OCI-LY7 (cell line): ENCODE measurements around the gene TRABD2B. TPM values are rescaled to one million over a fixed set of nuclear protein-coding genes. Genes with fewer than 3 reads are reported as not detected.

ENCODE experiments used
- BruUV-seq: library from RNA; stranded (reverse); fragments of 400-500 nt; replicated peaks from 2 replicates; lab custom pipeline; 2021; lab: Mats Ljungman, UMichigan
- CTCF ChIA-PET: fragments of 300-600 bp; sonication (Branson Sonifier 250); formaldehyde crosslinking; loops from one replicate; lab custom pipeline; 2022; ENCODE audit warnings: antibody characterized with exemption; ENCODE audit not compliant: unreplicated experiment; lab: Charles Lee
- POLR2A ChIA-PET: fragments of 300-600 bp; sonication (Branson Sonifier 250); formaldehyde crosslinking; loops from one replicate; lab custom pipeline; 2022; ENCODE audit warnings: antibody characterized with exemption; lab: Charles Lee
- DNase-seq: peaks from one replicate; pipeline ENCODE4 v3.0.0-alpha.2; 2015; ENCODE audit warnings: low spot score
- H2AFZ ChIP-seq: fragments of 200-600 bp; sonication (generic), shearing (Covaris generic); 2 replicates; pipeline ENCODE4 v1.6.1; 2014; ENCODE audit warnings: mild to moderate bottlenecking, antibody characterized with exemption, low read length, moderate library complexity
- H3K27ac ChIP-seq: fragments of 200-600 bp; sonication (generic); 2 replicates; pipeline ENCODE4 v1.5.1; 2014; ENCODE audit warnings: mixed run types, low read depth, mild to moderate bottlenecking, moderate library complexity, low read length, inconsistent platforms; ENCODE audit not compliant: poor library complexity, severe bottlenecking
- H3K36me3 ChIP-seq: fragments of 200-600 bp; sonication (generic); 2 replicates; pipeline ENCODE4 v1.6.1; 2014; ENCODE audit warnings: mild to moderate bottlenecking, antibody characterized with exemption, low read length, moderate library complexity, mixed read lengths; ENCODE audit not compliant: insufficient read depth
- H3K4me1 ChIP-seq: fragments of 200-600 bp; sonication (generic); 2 replicates; pipeline ENCODE4 v1.5.1; 2014; ENCODE audit warnings: mild to moderate bottlenecking, low read length; ENCODE audit not compliant: insufficient read depth, poor library complexity, severe bottlenecking
- H3K4me2 ChIP-seq: fragments of 200-600 bp; sonication (generic); 2 replicates; pipeline ENCODE4 v1.6.1; 2014; ENCODE audit warnings: mild to moderate bottlenecking, low read length
- H3K4me3 ChIP-seq: fragments of 200-600 bp; sonication (generic); 2 replicates; pipeline ENCODE4 v1.5.1; 2014; ENCODE audit warnings: mild to moderate bottlenecking, low read depth, low read length; ENCODE audit not compliant: poor library complexity, severe bottlenecking
- H3K79me2 ChIP-seq: fragments of 200-600 bp; sonication (generic); 2 replicates; pipeline ENCODE4 v1.6.1; 2016; ENCODE audit warnings: low read depth, mild to moderate bottlenecking, low read length, moderate library complexity, mixed read lengths; ENCODE audit not compliant: insufficient read depth
- H3K9me2 ChIP-seq: fragments of 200-600 bp; sonication (generic); 2 replicates; pipeline ENCODE4 v1.6.1; 2016; ENCODE audit warnings: mild to moderate bottlenecking, low read length, mixed read lengths; ENCODE audit not compliant: insufficient read depth
- H3K9me3 ChIP-seq: fragments of 200-600 bp; sonication (generic); 2 replicates; pipeline ENCODE4 v1.6.1; 2014; ENCODE audit warnings: mild to moderate bottlenecking, mixed run types, low read length, mixed read lengths
- H4K20me1 ChIP-seq: fragments of 200-600 bp; sonication (generic); 2 replicates; pipeline ENCODE4 v1.6.1; 2014; ENCODE audit warnings: mild to moderate bottlenecking, antibody characterized with exemption, low read length, moderate library complexity, mixed read lengths; ENCODE audit not compliant: insufficient read depth
- EZH2phosphoT487 ChIP-seq: fragments of 200-600 bp; sonication (generic); IDR thresholded peaks from 2 replicates; pipeline ENCODE4 v1.6.1; 2018; ENCODE audit warnings: low read depth, borderline replicate concordance, mild to moderate bottlenecking, mixed run types, antibody characterized with exemption, low read length, moderate library complexity, mixed read lengths
- intact Hi-C: fragments of 100-400 bp; cut with micrococcal nuclease; formaldehyde crosslinking; loops from one replicate; pipeline ENCODE4 v1.10.0; 2022; ENCODE audit not compliant: unreplicated experiment
- total RNA-seq, 2 experiments: library from RNA; depleted of rRNA in 1 of 2; stranded (reverse); fragments of >200 nt in 1 of 2; shearing (Covaris generic) in 1 of 2; gene quantifications; 2 replicates each; pipeline ENCODE4 v1.2.3, GENCODE V29; 2014 to 2022
- TF ChIP-seq, protein P1 (sequence below): fragments of 200-600 bp; sonication (generic); conservative IDR thresholded peaks from 2 replicates; pipeline ENCODE4 v1.5.1; 2014; ENCODE audit warnings: mild to moderate bottlenecking, antibody characterized with exemption, low read length, moderate library complexity, mixed read lengths

Gene TRABD2B
- total RNA-seq, 2 experiments from 2014 or later: not detected

DNA sequence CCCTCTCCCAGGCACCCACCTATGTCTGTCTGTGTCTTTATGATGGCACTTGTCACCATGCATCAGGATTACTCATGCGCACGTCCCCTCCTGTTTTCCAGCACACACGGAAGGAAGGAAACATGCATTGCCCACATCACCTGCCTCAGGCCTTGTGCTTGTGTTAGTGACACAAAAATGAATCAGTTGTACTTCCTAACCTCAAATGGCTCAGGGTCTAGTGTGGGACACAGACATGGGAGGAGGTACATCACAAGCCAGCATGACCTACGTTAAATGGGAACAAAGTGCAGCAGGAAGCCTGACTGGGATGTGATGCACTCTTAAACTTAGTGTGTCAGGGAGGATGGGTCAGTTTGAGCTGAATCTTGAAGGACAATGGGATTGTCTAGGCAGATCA lies 126.7 kb downstream of the TRABD2B start:
- no TSS peak for BruUV-seq
- DNase-seq: no peak
- H3K4me3 ChIP-seq: no peak overlapping the region
- CTCF ChIA-PET: no interaction called here
- no peaks in the 10 kb centered on the region for H3K9me3 ChIP-seq
- H3K36me3 ChIP-seq: no peaks in the 10 kb centered on the region
- H2AFZ ChIP-seq: no peak overlapping the region
- intact Hi-C loops: no loop called here
- H3K79me2 ChIP-seq: no peaks in the 10 kb centered on the region
- POLR2A ChIA-PET: no interaction called here
- TF ChIP-seq EZH2phosphoT487: no peak
- TF ChIP-seq, protein P1, sequence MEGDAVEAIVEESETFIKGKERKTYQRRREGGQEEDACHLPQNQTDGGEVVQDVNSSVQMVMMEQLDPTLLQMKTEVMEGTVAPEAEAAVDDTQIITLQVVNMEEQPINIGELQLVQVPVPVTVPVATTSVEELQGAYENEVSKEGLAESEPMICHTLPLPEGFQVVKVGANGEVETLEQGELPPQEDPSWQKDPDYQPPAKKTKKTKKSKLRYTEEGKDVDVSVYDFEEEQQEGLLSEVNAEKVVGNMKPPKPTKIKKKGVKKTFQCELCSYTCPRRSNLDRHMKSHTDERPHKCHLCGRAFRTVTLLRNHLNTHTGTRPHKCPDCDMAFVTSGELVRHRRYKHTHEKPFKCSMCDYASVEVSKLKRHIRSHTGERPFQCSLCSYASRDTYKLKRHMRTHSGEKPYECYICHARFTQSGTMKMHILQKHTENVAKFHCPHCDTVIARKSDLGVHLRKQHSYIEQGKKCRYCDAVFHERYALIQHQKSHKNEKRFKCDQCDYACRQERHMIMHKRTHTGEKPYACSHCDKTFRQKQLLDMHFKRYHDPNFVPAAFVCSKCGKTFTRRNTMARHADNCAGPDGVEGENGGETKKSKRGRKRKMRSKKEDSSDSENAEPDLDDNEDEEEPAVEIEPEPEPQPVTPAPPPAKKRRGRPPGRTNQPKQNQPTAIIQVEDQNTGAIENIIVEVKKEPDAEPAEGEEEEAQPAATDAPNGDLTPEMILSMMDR: no peak
- no peak overlapping the region for H3K27ac ChIP-seq
- H3K9me2 ChIP-seq: no peaks in the 10 kb centered on the region
- H3K4me1 ChIP-seq: no peaks in the 10 kb centered on the region
- H3K4me2 ChIP-seq: no peak overlapping the region
- H4K20me1 ChIP-seq: no peaks in the 10 kb centered on the region

DNA sequence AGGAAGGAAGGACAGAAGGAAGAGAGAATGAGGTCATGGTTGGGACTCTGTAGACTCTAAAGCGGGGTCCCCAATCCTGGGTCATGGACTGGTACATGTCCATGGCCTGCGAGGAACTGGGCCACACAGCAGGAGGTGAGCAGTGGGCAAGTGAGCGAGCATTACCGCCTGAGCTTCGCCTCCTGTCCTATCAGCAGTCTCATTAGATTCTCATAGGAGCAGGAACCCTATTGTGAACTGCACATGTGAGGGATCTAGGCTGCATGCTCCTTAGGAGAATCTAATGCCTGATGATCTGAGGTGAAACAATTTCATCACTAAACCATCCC lies 128.9 kb downstream of the TRABD2B start:
- TF ChIP-seq, protein P1: no peak
- TF ChIP-seq EZH2phosphoT487: no peak
- CTCF ChIA-PET: no interaction called here

DNA sequence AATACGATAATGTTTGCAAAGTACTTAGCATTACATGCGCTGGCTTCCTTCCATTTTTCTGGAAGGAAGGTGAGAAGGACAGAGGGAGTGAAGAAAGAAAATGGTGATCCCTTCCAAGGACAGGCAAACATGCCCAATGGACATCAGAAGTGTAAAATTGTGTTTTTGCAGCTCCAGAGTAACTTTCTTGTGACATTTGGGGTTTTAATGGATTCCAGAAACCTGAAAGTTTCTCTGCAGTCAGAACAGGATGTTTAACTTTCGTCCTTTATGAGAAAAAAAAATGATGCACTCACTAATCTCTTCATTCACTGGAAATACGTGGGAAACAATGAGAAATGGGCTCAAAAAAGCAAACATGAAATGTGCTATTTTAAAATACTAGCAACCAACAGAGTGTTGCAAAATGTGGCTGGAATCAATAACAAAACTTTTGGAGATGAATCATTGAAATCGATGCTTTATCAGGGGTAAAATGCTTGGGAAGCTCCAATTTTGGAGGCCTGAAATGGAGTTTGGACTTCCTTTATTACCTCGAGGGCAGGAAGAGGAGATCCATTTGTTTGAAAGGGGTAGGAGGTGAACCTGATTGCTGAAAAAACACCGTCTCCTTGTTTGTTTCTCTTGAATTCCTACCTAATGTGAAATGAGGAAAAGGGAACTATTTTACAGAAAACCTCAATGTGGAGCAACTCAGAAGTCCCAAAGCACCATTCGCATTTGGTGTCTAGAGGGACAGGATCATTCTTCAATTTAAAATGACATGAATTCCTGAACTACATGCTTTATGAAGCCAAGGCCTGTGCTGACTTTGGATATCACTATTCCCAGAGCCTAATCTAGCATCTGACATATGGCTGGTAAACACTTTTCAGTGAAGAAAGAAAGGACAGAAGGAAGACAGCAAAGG lies 129.5 kb downstream of the TRABD2B start:
- intact Hi-C loops: no loop called here
- H2AFZ ChIP-seq: no peak overlapping the region
- H3K27ac ChIP-seq: no peak overlapping the region
- ChIA-PET POLR2A (no interaction called here), CTCF (no interaction called here)
- TF ChIP-seq, protein P1: no peak
- H4K20me1 ChIP-seq: no peaks in the 10 kb centered on the region
- BruUV-seq: no TSS peak
- DNase-seq: no peak
- H3K4me1 ChIP-seq: no peaks in the 10 kb centered on the region
- H3K79me2 ChIP-seq: no peaks in the 10 kb centered on the region
- H3K36me3 ChIP-seq: no peaks in the 10 kb centered on the region
- no peak overlapping the region for H3K4me2 ChIP-seq
- H3K9me3 ChIP-seq: no peaks in the 10 kb centered on the region
- no peak overlapping the region for H3K4me3 ChIP-seq
- H3K9me2 ChIP-seq: no peaks in the 10 kb centered on the region

More for the DNA sequence above, 128.9 kb downstream of the TRABD2B start:
- intact Hi-C loops: no loop called here
- no peak overlapping the region for H3K4me3 ChIP-seq
- H2AFZ ChIP-seq: no peak overlapping the region
- POLR2A ChIA-PET: no interaction called here
- H3K9me3 ChIP-seq: no peaks in the 10 kb centered on the region
- H3K4me1 ChIP-seq: no peaks in the 10 kb centered on the region
- no peaks in the 10 kb centered on the region for H4K20me1 ChIP-seq
- no peak overlapping the region for H3K27ac ChIP-seq
- BruUV-seq: no TSS peak
- H3K9me2 ChIP-seq: no peaks in the 10 kb centered on the region
- no peak overlapping the region for H3K4me2 ChIP-seq
- no peaks in the 10 kb centered on the region for H3K79me2 ChIP-seq
- no peak for DNase-seq
- no peaks in the 10 kb centered on the region for H3K36me3 ChIP-seq
